ENCODE measurements around the gene COX7C.

DNA sequence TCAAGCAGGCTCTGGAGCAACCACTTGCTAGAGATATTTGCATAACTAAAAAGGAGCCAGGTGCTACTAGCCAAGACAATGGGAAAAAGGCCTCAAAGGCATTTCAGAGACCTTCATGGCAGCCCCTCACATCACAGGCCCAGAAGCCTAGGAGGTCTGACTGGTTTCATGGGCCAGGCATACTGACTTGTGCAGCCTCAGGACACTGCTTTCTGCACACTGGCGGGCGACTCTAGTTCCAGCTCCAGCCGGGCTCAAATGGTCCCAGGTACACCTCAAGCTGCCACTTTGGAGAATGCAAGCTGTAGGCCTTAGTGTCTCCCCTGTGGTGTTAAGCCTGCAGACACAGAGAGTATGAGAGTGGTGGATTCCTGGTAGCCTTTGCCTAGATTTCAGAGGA lies 27.1 kb downstream of the COX7C start:
- TF ChIP-seq, protein P1, sequence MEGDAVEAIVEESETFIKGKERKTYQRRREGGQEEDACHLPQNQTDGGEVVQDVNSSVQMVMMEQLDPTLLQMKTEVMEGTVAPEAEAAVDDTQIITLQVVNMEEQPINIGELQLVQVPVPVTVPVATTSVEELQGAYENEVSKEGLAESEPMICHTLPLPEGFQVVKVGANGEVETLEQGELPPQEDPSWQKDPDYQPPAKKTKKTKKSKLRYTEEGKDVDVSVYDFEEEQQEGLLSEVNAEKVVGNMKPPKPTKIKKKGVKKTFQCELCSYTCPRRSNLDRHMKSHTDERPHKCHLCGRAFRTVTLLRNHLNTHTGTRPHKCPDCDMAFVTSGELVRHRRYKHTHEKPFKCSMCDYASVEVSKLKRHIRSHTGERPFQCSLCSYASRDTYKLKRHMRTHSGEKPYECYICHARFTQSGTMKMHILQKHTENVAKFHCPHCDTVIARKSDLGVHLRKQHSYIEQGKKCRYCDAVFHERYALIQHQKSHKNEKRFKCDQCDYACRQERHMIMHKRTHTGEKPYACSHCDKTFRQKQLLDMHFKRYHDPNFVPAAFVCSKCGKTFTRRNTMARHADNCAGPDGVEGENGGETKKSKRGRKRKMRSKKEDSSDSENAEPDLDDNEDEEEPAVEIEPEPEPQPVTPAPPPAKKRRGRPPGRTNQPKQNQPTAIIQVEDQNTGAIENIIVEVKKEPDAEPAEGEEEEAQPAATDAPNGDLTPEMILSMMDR (IDR thresholded peaks at IDR 0.05): no peak
- no peak for TF ChIP-seq POLR2A (IDR thresholded peaks at IDR 0.05)
